HepG2 (cell line): ENCODE measurements around the gene LIPC. TPM values are rescaled to one million over a fixed set of nuclear protein-coding genes. Genes with fewer than 3 reads are reported as not detected.
A peak's percentile ranks its signal among the peaks of the same experiment; 100 is the strongest.

ENCODE experiments used
- ATAC-seq: fragments of 200-7000 bp; cut with Tn5 transposase; 3 replicates; pipeline ENCODE4 v1.9.1; 2020; ENCODE audit warnings: mild to moderate bottlenecking, moderate library complexity
- BruUV-seq: library from RNA; stranded (reverse); fragments of 400-500 nt; replicated peaks from 2 replicates; lab custom pipeline; 2021; lab: Mats Ljungman, UMichigan
- CTCF ChIA-PET: fragments of 300-600 bp; formaldehyde crosslinking; extraction: SDS; loops from one replicate; lab custom pipeline; 2021; ENCODE audit warnings: low total read pairs, inconsistent platforms, low intra/inter-chr PET ratio; lab: Yijun Ruan, JAX
- POLR2A ChIA-PET: fragments of 350-600 bp; sonication (Branson Sonifier 250); formaldehyde crosslinking; loops from one replicate; lab custom pipeline; 2020; ENCODE audit warnings: antibody characterized with exemption, inconsistent platforms; lab: Yijun Ruan, JAX
- DNase-seq: peaks from one replicate; pipeline ENCODE4 v3.0.0-alpha.2; 2015; ENCODE audit warnings: low spot score
- FAIRE-seq: peaks from 3 replicates; lab custom pipeline; 2011; peaks lifted over from hg19 to GRCh38; lab: Jason Lieb, UNC
- H2AFZ ChIP-seq: one replicate; pipeline ENCODE4 v1.6.1; 2011; ENCODE audit warnings: low read length, inconsistent platforms
- H3K27ac ChIP-seq: fragments of 300-600 bp; 3 replicates; pipeline ENCODE4 v1.8.0; 2011; ENCODE audit warnings: mixed run types, mild to moderate bottlenecking, mixed read lengths, low read length, inconsistent platforms; ENCODE audit not compliant: insufficient read depth; ENCODE audit errors: extremely low read length
- H3K27me3 ChIP-seq, 2 experiments: fragments of 200-600 bp in 1 of 2; 2 replicates in 1 of 2; 3 replicates in 1 of 2; pipeline versions ENCODE4 v1.6.0 to v1.8.0; 2011; ENCODE audit warnings: low read length in 2 of 2, mild to moderate bottlenecking in 2 of 2, moderate library complexity in 2 of 2, inconsistent platforms in 1 of 2; ENCODE audit not compliant: insufficient read depth in 2 of 2, control insufficient read depth in 1 of 2
- H3K36me3 ChIP-seq, 2 experiments: fragments of 200-600 bp in 1 of 2; replicated peaks in 1 of 2; 2 replicates in 1 of 2; 3 replicates in 1 of 2; pipeline versions ENCODE4 v1.5.1 to v1.8.0; 2011; ENCODE audit warnings: low read length in 2 of 2, inconsistent platforms in 1 of 2; ENCODE audit not compliant: insufficient read depth in 2 of 2, control insufficient read depth in 1 of 2
- H3K4me1 ChIP-seq: 2 replicates; pipeline ENCODE4 v1.5.1; 2012; ENCODE audit warnings: low read length, inconsistent platforms; ENCODE audit not compliant: insufficient read depth
- H3K4me2 ChIP-seq: 2 replicates; pipeline ENCODE4 v1.6.0; 2011; ENCODE audit warnings: low read depth, low read length, inconsistent platforms
- H3K4me3 ChIP-seq, 3 experiments: fragments of 200-600 bp in 1 of 3; sonication (generic), shearing (Covaris generic) in 1 of 3; replicated peaks in 1 of 3; 2 replicates each; pipeline ENCODE4 v1.5.1; 2011 to 2016; ENCODE audit warnings: low read length in 3 of 3, inconsistent platforms in 2 of 3, low read depth in 2 of 3, mild to moderate bottlenecking in 2 of 3, control low read depth in 1 of 3, mixed read lengths in 1 of 3; ENCODE audit not compliant: insufficient read depth in 1 of 3
- H3K79me2 ChIP-seq: one replicate; pipeline ENCODE4 v1.6.1; 2011; ENCODE audit warnings: low read length, inconsistent platforms; ENCODE audit not compliant: insufficient read depth
- H3K9ac ChIP-seq: 2 replicates; pipeline ENCODE4 v1.6.0; 2011; ENCODE audit warnings: mild to moderate bottlenecking, low read depth, low read length, inconsistent platforms; ENCODE audit not compliant: insufficient read depth
- H3K9me3 ChIP-seq: 2 replicates; pipeline ENCODE4 v1.5.1; 2012; ENCODE audit warnings: mild to moderate bottlenecking, low read length
- H4K20me1 ChIP-seq: 2 replicates; pipeline ENCODE4 v1.6.0; 2011; ENCODE audit warnings: inconsistent platforms, mild to moderate bottlenecking, low read length, moderate library complexity; ENCODE audit not compliant: insufficient read depth
- FOSL2 ChIP-seq: sonication (generic); formaldehyde crosslinking; IDR thresholded peaks from 2 replicates; pipeline ENCODE4 v1.4.0; 2020; ENCODE audit warnings: missing genetic modification reagents
- KLF9 ChIP-seq: IDR thresholded peaks from 2 replicates; pipeline ENCODE4 v1.6.1; 2016; ENCODE audit warnings: low read depth
- RBAK ChIP-seq: sonication (generic); formaldehyde crosslinking; IDR thresholded peaks from 2 replicates; pipeline ENCODE4 v1.5.1; 2020; ENCODE audit warnings: mild to moderate bottlenecking, missing genetic modification reagents
- RXRA ChIP-seq: sonication (generic); formaldehyde crosslinking; IDR thresholded peaks from 2 replicates; pipeline ENCODE4 v1.5.1; 2020; ENCODE audit warnings: missing genetic modification reagents
- ZNF383 ChIP-seq: sonication (generic); formaldehyde crosslinking; IDR thresholded peaks from 2 replicates; pipeline ENCODE4 v1.4.0; 2020; ENCODE audit warnings: missing genetic modification reagents, mild to moderate bottlenecking, borderline replicate concordance
- ZNF546 ChIP-seq: sonication (generic); formaldehyde crosslinking; conservative IDR thresholded peaks from 2 replicates; pipeline ENCODE4 v1.8.1; 2023; ENCODE audit warnings: mild to moderate bottlenecking, missing genetic modification reagents
- ZNF550 ChIP-seq: sonication (generic); formaldehyde crosslinking; IDR thresholded peaks from 2 replicates; pipeline ENCODE4 v1.4.0; 2020; ENCODE audit warnings: mild to moderate bottlenecking, missing genetic modification reagents, borderline replicate concordance
- ZNF598 ChIP-seq: sonication (generic); formaldehyde crosslinking; IDR thresholded peaks from 2 replicates; pipeline ENCODE4 v1.5.1; 2020; ENCODE audit warnings: mild to moderate bottlenecking, missing genetic modification reagents, borderline replicate concordance
- ZNF605 ChIP-seq: sonication (generic); formaldehyde crosslinking; IDR thresholded peaks from 2 replicates; pipeline ENCODE4 v1.8.0; 2022; ENCODE audit warnings: mild to moderate bottlenecking, missing genetic modification reagents
- ZNF766 ChIP-seq: sonication (generic); formaldehyde crosslinking; IDR thresholded peaks from 2 replicates; pipeline ENCODE4 v1.5.0; 2020; ENCODE audit warnings: missing genetic modification reagents, borderline replicate concordance
- ZNF850 ChIP-seq: sonication (generic); formaldehyde crosslinking; conservative IDR thresholded peaks from 2 replicates; pipeline ENCODE4 v1.9.0; 2021; ENCODE audit warnings: mild to moderate bottlenecking, missing genetic modification reagents
- ZSCAN9 ChIP-seq: IDR thresholded peaks from 2 replicates; pipeline ENCODE4 v1.6.1; 2016; ENCODE audit warnings: borderline replicate concordance
- WGBS: methylation state at CpG from one replicate; pipeline ENCODE4 v1.1.6; 2017; ENCODE audit warnings: low lambda C conversion rate; 5-methylcytosine and 5-hydroxymethylcytosine counted together
- in situ Hi-C: cut with HindIII; loops from 2 replicates; pipeline ENCODE4 v1.10.0; 2017; ENCODE audit warnings: low pct_unique_long_range_greater_than_20kb; ENCODE audit not compliant: extremely low pct_ligation_motif_present
- intact Hi-C: fragments of 100-400 bp; cut with micrococcal nuclease; formaldehyde crosslinking; loops from one replicate; pipeline ENCODE4 v1.10.0; 2022; ENCODE audit not compliant: unreplicated experiment
- polyA plus RNA-seq, 8 experiments: library from polyadenylated mRNA; depleted of rRNA in 3 of 8; stranded (reverse) in 7 of 8; unstranded in 1 of 8; fragments of >200 nt; fragmentation: Illumina TruSeq in 4 of 8; extraction: Trizol in 4 of 8; gene quantifications; 2 replicates each; pipeline versions ENCODE4 v1.2.1 to v1.2.3, GENCODE V29; 2011 to 2016; ENCODE audit warnings: low read depth in 4 of 8, missing spikeins in 1 of 8, mixed read lengths in 1 of 8; ENCODE audit not compliant: insufficient read depth in 1 of 8
- total RNA-seq, 5 experiments: library from RNA; depleted of rRNA; stranded (reverse); fragments of >200 nt; fragmentation: Illumina TruSeq; extraction: Trizol; gene quantifications; 2 replicates each; pipeline ENCODE4 v1.2.3, GENCODE V29; 2016; ENCODE audit warnings: low read depth in 1 of 5
- TF ChIP-seq, protein P1 (sequence below): sonication (generic); formaldehyde crosslinking; IDR thresholded peaks from 2 replicates; pipeline ENCODE4 v1.4.0; 2020; ENCODE audit warnings: missing genetic modification reagents
- TF ChIP-seq, protein P2 (sequence below): sonication (generic); formaldehyde crosslinking; IDR thresholded peaks from 2 replicates; pipeline ENCODE4 v1.8.1; 2022; ENCODE audit warnings: low read depth, mild to moderate bottlenecking, missing genetic modification reagents

The LIPC gene
- total and polyA plus RNA-seq, 2 of the 13 experiments (the other 11 are each of a cell fraction or from before 2014, with no cell fraction given): 26.0 to 38.0 TPM

DNA sequence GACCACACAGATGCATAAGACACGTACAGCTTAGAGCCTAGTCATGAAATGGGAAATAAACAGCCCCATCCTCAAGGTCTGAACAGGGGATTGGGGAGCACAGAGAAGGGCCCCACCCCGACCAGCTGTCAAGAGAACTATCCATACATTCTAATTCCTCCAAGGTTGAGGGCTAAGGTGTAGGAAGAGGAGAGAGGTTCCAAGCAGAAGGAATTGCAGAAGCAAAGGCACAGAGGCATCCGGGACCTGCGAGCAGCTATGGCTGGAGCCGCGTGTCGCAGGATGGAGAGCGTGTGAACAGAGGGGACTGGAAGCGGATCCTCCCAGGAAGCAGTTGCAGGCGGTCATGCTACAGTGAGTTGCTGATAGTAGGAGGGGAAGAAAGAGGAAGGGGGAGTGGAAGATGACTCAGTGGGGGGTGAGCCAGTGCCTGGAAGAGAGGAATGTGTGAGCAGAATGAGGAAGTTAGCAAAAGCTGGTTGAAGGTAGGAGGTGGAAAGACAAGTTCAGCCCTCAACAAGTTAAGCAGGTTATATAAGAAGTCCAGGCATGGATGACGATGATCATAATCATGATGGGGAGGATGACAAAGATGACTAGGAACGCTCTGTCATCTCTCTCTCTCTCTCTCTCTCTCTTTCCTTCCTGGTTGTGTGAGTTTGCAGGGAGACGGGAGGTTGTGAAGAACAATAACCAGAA, 89.7 kb downstream of the LIPC start:
- H3K79me2 ChIP-seq: no peaks in the 10 kb centered on the region
- no TSS peak for BruUV-seq
- no peak overlapping the region for H3K4me2 ChIP-seq
- H2AFZ ChIP-seq: no peak overlapping the region
- TF ChIP-seq, protein P1, sequence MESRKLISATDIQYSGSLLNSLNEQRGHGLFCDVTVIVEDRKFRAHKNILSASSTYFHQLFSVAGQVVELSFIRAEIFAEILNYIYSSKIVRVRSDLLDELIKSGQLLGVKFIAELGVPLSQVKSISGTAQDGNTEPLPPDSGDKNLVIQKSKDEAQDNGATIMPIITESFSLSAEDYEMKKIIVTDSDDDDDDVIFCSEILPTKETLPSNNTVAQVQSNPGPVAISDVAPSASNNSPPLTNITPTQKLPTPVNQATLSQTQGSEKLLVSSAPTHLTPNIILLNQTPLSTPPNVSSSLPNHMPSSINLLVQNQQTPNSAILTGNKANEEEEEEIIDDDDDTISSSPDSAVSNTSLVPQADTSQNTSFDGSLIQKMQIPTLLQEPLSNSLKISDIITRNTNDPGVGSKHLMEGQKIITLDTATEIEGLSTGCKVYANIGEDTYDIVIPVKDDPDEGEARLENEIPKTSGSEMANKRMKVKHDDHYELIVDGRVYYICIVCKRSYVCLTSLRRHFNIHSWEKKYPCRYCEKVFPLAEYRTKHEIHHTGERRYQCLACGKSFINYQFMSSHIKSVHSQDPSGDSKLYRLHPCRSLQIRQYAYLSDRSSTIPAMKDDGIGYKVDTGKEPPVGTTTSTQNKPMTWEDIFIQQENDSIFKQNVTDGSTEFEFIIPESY (CRISPR knock-in tag): peak; percentile 63
- TF ChIP-seq ZNF546 (CRISPR knock-in tag): no peak
- TF ChIP-seq FOSL2: peak; percentile 31; the same call in 1 of the 2 replicates
- in situ Hi-C loops (loop anchor here (10.0 kb wide), 1 partner anchor 47 kb away; no protein-coding TSS in a partner anchor), intact Hi-C loops (no loop called here)
- ChIA-PET POLR2A (no interaction called here), CTCF (no interaction called here)
- peaks cover 29% of the 10 kb centered on the region for H3K4me1 ChIP-seq
- ATAC-seq (no peak; the same call in 2 of the 3 replicates), DNase-seq (peak; percentile 42), FAIRE-seq (no peak)
- H3K4me3 ChIP-seq: no peak overlapping the region
- H3K9ac ChIP-seq: no peak overlapping the region
- no peaks in the 10 kb centered on the region for H3K36me3 ChIP-seq
- H3K27me3 ChIP-seq: no peaks in the 10 kb centered on the region
- no peaks in the 10 kb centered on the region for H3K9me3 ChIP-seq
- no peak overlapping the region for H3K27ac ChIP-seq
- 96% methylated on average over 13 of the region's 13 CpGs for WGBS
- H4K20me1 ChIP-seq: no peaks in the 10 kb centered on the region

DNA sequence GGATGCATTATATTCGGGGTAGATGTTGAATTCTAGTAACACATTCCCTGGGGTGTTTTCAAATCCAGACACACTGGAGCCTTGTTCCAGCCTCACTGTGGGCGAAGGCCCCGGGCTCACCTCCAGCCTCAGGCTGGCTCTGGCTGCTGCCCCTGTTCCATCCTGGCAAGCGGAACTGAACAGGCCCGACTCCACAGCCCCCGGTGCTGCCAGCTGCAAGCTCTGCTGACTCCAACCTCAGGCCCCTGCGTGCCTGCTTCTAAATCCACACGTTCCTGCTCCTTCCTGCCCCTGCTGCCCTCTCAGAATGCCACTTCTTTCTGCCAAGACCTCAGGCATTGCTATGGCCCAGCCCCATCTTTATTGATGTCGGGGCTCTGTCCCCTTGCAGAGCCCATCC, 90.6 kb downstream of the LIPC start:
- Histone ChIP-seq H3K9ac (no peak overlapping the region), H3K9me3 (no peaks in the 10 kb centered on the region), H3K27me3 (no peaks in the 10 kb centered on the region), H2AFZ (no peak overlapping the region), H3K79me2 (no peaks in the 10 kb centered on the region), H3K27ac (no peak overlapping the region), H3K4me3 (no peak overlapping the region), H3K36me3 (no peaks in the 10 kb centered on the region), H4K20me1 (no peaks in the 10 kb centered on the region), H3K4me1 (peaks cover 39% of the 10 kb centered on the region), H3K4me2 (no peak overlapping the region)
- ATAC-seq (no peak), DNase-seq (no peak), FAIRE-seq (no peak)
- no TSS peak for BruUV-seq
- 93% methylated on average over 9 of the region's 9 CpGs for whole genome bisulfite sequencing
- intact Hi-C loops: no loop called here
- ChIA-PET POLR2A (no interaction called here), CTCF (no interaction called here)
- in situ Hi-C loops: loop anchor here (10.0 kb wide), 1 partner anchor 48 kb away; no protein-coding TSS in a partner anchor
- no peak for TF ChIP-seq ZNF550 (CRISPR knock-in tag)
- TF ChIP-seq ZNF598 (CRISPR knock-in tag): no peak
- TF ChIP-seq RXRA: no peak
- no peak for TF ChIP-seq ZNF850 (CRISPR knock-in tag)
- no peak for TF ChIP-seq ZSCAN9 (CRISPR knock-in tag)
- TF ChIP-seq ZNF605: no peak
- TF ChIP-seq ZNF766 (CRISPR knock-in tag): no peak
- no peak for TF ChIP-seq ZNF383
- TF ChIP-seq RBAK (CRISPR knock-in tag): no peak
- TF ChIP-seq, protein P2, sequence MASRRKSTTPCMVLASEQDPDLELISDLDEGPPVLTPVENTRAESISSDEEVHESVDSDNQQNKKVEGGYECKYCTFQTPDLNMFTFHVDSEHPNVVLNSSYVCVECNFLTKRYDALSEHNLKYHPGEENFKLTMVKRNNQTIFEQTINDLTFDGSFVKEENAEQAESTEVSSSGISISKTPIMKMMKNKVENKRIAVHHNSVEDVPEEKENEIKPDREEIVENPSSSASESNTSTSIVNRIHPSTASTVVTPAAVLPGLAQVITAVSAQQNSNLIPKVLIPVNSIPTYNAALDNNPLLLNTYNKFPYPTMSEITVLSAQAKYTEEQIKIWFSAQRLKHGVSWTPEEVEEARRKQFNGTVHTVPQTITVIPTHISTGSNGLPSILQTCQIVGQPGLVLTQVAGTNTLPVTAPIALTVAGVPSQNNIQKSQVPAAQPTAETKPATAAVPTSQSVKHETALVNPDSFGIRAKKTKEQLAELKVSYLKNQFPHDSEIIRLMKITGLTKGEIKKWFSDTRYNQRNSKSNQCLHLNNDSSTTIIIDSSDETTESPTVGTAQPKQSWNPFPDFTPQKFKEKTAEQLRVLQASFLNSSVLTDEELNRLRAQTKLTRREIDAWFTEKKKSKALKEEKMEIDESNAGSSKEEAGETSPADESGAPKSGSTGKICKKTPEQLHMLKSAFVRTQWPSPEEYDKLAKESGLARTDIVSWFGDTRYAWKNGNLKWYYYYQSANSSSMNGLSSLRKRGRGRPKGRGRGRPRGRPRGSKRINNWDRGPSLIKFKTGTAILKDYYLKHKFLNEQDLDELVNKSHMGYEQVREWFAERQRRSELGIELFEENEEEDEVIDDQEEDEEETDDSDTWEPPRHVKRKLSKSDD: no peak
- no peak for TF ChIP-seq KLF9
